Gastrocnemius medialis (tissue), 4 donors: Measurements from ENCODE around the gene RAB11B.

Experiments used
- CTCF ChIP-seq, 5 experiments: fragments of 450-650 bp in 3 of 5; fragments of 200-600 bp in 2 of 5; sonication (generic) in 2 of 5; IDR thresholded peaks in 4 of 5; conservative IDR thresholded peaks in 1 of 5; 1 replicate in 4 of 5; 2 replicates in 1 of 5; pipeline ENCODE4 v1.5.1; 2016 to 2019; ENCODE audit warnings: antibody characterized with exemption in 5 of 5, mild to moderate bottlenecking in 3 of 5, moderate library complexity in 3 of 5
- POLR2A ChIP-seq, 2 donors: fragments of 450-650 bp; IDR thresholded peaks; one replicate each; pipeline ENCODE4 v1.6.1; 2017; ENCODE audit warnings: antibody characterized with exemption in 2 of 2, mild to moderate bottlenecking in 2 of 2, moderate library complexity in 2 of 2

GRCh38 chr19:8403820-8404109, 13.6 kb downstream of the RAB11B start:
- TF ChIP-seq CTCF (IDR thresholded peaks at IDR 0.05 in 4 of 5, conservative IDR thresholded peaks at IDR 0.05 in 1 of 5) (no peak), POLR2A (IDR thresholded peaks at IDR 0.05) (no peak)
